IMR-90 (cell line): ENCODE data around the gene CCL5. TPM values are rescaled to one million over a fixed set of nuclear protein-coding genes. Genes with fewer than 3 reads are reported as not detected.

Experiments used
- ATAC-seq: fragments of 200-7000 bp; cut with Tn5 transposase; 2 replicates; pipeline ENCODE4 v1.9.1; 2020; ENCODE audit warnings: low read depth, mild to moderate bottlenecking, moderate library complexity
- BruUV-seq: library from RNA; stranded (reverse); fragments of 400-500 nt; replicated peaks from 2 replicates; lab custom pipeline; 2021; lab: Mats Ljungman, UMichigan
- CTCF ChIA-PET: fragments of 300-600 bp; formaldehyde crosslinking; extraction: SDS; loops from one replicate; lab custom pipeline; 2021; ENCODE audit warnings: antibody characterized with exemption; lab: Yijun Ruan, JAX
- POLR2A ChIA-PET: fragments of 300-600 bp; sonication (Branson Sonifier 250); formaldehyde crosslinking; loops from one replicate; lab custom pipeline; 2022; ENCODE audit warnings: antibody characterized with exemption; ENCODE audit not compliant: unreplicated experiment; lab: Charles Lee
- DNase-seq: peaks from one replicate; pipeline ENCODE4 v3.0.0; 2013
- H2AFZ ChIP-seq: replicated peaks from 2 replicates; pipeline ENCODE3; 2013; ENCODE audit warnings: low read length, mild to moderate bottlenecking; ENCODE audit not compliant: poor library complexity
- H2AK5ac ChIP-seq: 2 replicates; pipeline ENCODE4 v1.6.1; 2013; ENCODE audit warnings: low read depth, low read length, inconsistent platforms
- H2AK9ac ChIP-seq: replicated peaks from 2 replicates; pipeline ENCODE3; 2013; ENCODE audit warnings: mild to moderate bottlenecking, low read depth, low read length, moderate library complexity; ENCODE audit not compliant: poor library complexity
- H2BK120ac ChIP-seq: 2 replicates; pipeline ENCODE4 v1.6.1; 2013; ENCODE audit warnings: low read depth, low read length, inconsistent platforms
- H2BK15ac ChIP-seq: 3 replicates; pipeline ENCODE4 v1.6.1; 2013; ENCODE audit warnings: low read depth, low read length, inconsistent platforms
- H2BK20ac ChIP-seq: 2 replicates; pipeline ENCODE4 v1.6.1; 2013; ENCODE audit warnings: low read depth, mild to moderate bottlenecking, inconsistent platforms, low read length, moderate library complexity
- H2BK5ac ChIP-seq: 2 replicates; pipeline ENCODE4 v1.6.1; 2013; ENCODE audit warnings: mild to moderate bottlenecking, low read depth, low read length, inconsistent platforms; ENCODE audit not compliant: poor library complexity, severe bottlenecking
- H3K14ac ChIP-seq: replicated peaks from 2 replicates; pipeline ENCODE4 v1.6.1; 2013; ENCODE audit warnings: low read depth, low read length, inconsistent platforms
- H3K18ac ChIP-seq: 2 replicates; pipeline ENCODE4 v1.6.1; 2013; ENCODE audit warnings: low read depth, low read length, control low read depth
- H3K23ac ChIP-seq: 2 replicates; pipeline ENCODE4 v1.6.1; 2013; ENCODE audit warnings: low read depth, low read length, inconsistent platforms
- H3K27ac ChIP-seq: 2 replicates; pipeline ENCODE4 v1.5.1; 2013; ENCODE audit warnings: mild to moderate bottlenecking, control low read depth, low read length; ENCODE audit not compliant: insufficient read depth
- H3K27me3 ChIP-seq: 2 replicates; pipeline ENCODE4 v1.6.1; 2013; ENCODE audit warnings: low read length; ENCODE audit not compliant: control insufficient read depth, insufficient read depth
- H3K36me3 ChIP-seq: 2 replicates; pipeline ENCODE4 v1.6.1; 2013; ENCODE audit warnings: low read length, mixed read lengths; ENCODE audit not compliant: control insufficient read depth, insufficient read depth
- H3K4ac ChIP-seq: 2 replicates; pipeline ENCODE4 v1.6.1; 2013; ENCODE audit warnings: low read depth, low read length, inconsistent platforms
- H3K4me1 ChIP-seq: 2 replicates; pipeline ENCODE4 v1.6.1; 2013; ENCODE audit warnings: low read length, mixed read lengths; ENCODE audit not compliant: control insufficient read depth, insufficient read depth
- H3K4me2 ChIP-seq: 2 replicates; pipeline ENCODE4 v1.6.1; 2013; ENCODE audit warnings: low read depth, mild to moderate bottlenecking, control low read depth, low read length, moderate library complexity
- H3K4me3 ChIP-seq: 2 replicates; pipeline ENCODE4 v1.5.1; 2013; ENCODE audit warnings: low read depth, mild to moderate bottlenecking, control low read depth, low read length, moderate library complexity; ENCODE audit not compliant: insufficient read depth
- H3K56ac ChIP-seq: 2 replicates; pipeline ENCODE4 v1.6.1; 2013; ENCODE audit warnings: low read length, inconsistent platforms; ENCODE audit not compliant: insufficient read depth; ENCODE audit errors: extremely low read depth
- H3K79me1 ChIP-seq, 2 experiments: 2 replicates each; pipeline ENCODE4 v1.6.1; 2013; ENCODE audit warnings: low read length in 2 of 2, inconsistent platforms in 1 of 2, low read depth in 1 of 2
- H3K9ac ChIP-seq: 2 replicates; pipeline ENCODE4 v1.6.1; 2013; ENCODE audit warnings: low read depth, low read length, control low read depth
- H3K9me1 ChIP-seq: 2 replicates; pipeline ENCODE4 v1.6.1; 2013; ENCODE audit warnings: low read length, inconsistent platforms; ENCODE audit not compliant: insufficient read depth
- H3K9me3 ChIP-seq: 2 replicates; pipeline ENCODE4 v1.6.1; 2013; ENCODE audit warnings: low read length; ENCODE audit not compliant: control insufficient read depth, insufficient read depth
- H4K20me1 ChIP-seq: 2 replicates; pipeline ENCODE4 v1.6.1; 2013; ENCODE audit warnings: low read length, inconsistent platforms; ENCODE audit not compliant: insufficient read depth
- H4K5ac ChIP-seq: 2 replicates; pipeline ENCODE4 v1.6.1; 2013; ENCODE audit warnings: mild to moderate bottlenecking, low read depth, low read length, control low read depth
- H4K8ac ChIP-seq, 2 experiments: 2 replicates each; pipeline ENCODE4 v1.6.1; 2013; ENCODE audit warnings: low read depth in 2 of 2, low read length in 2 of 2, control low read depth in 1 of 2, inconsistent platforms in 1 of 2
- H4K91ac ChIP-seq: 2 replicates; pipeline ENCODE4 v1.6.1; 2013; ENCODE audit warnings: low read depth, low read length, inconsistent platforms; ENCODE audit not compliant: insufficient read depth
- BHLHE40 ChIP-seq: fragments of 150-350 bp; IDR thresholded peaks from 2 replicates; pipeline ENCODE4 v1.6.1; 2016; ENCODE audit warnings: mild to moderate bottlenecking, low read depth, low read length
- MAFK ChIP-seq: IDR thresholded peaks from 2 replicates; pipeline ENCODE4 v1.6.1; 2012; ENCODE audit warnings: low read depth, low read length, improper control_type of control experiment
- MXI1 ChIP-seq: IDR thresholded peaks from 2 replicates; pipeline ENCODE4 v1.6.1; 2012; ENCODE audit warnings: low read depth, mild to moderate bottlenecking, low read length, moderate library complexity, borderline replicate concordance
- POLR2A ChIP-seq: IDR thresholded peaks from 2 replicates; pipeline ENCODE4 v1.6.1; 2012; ENCODE audit warnings: mild to moderate bottlenecking, low read depth, low read length
- RCOR1 ChIP-seq: IDR thresholded peaks from 2 replicates; pipeline ENCODE4 v1.6.1; 2012; ENCODE audit warnings: mild to moderate bottlenecking, low read length, improper control_type of control experiment; ENCODE audit not compliant: insufficient replicate concordance
- RFX5 ChIP-seq: IDR thresholded peaks from 2 replicates; pipeline ENCODE4 v1.8.0; 2012; ENCODE audit warnings: low read depth, mild to moderate bottlenecking, low read length, moderate library complexity
- WGBS, 2 experiments: methylation state at CpG; one replicate each; pipeline versions ENCODE4 v1.1.5 to v1.1.7; 2013; ENCODE audit warnings: missing lambda C conversion rate in 2 of 2; ENCODE audit not compliant: insufficient read length in 1 of 2; ENCODE audit errors: extremely low coverage in 2 of 2; 5-methylcytosine and 5-hydroxymethylcytosine counted together
- dilution Hi-C: fragments of 300-500 bp; cut with HindIII; formaldehyde crosslinking; loops from one replicate; pipeline ENCODE4 v1.14.3; 2018; ENCODE audit warnings: low sequenced_read_pairs; ENCODE audit not compliant: unreplicated experiment
- in situ Hi-C: fragments of 300-500 bp; cut with MboI; formaldehyde crosslinking; loops from 3 replicates; pipeline ENCODE4 v1.14.3; 2019; ENCODE audit warnings: low sequenced_read_pairs, inconsistent platforms, mixed read lengths
- intact Hi-C: fragments of 100-400 bp; cut with micrococcal nuclease; formaldehyde crosslinking; loops from 2 replicates; pipeline ENCODE4 v1.10.0; 2022
- polyA plus RNA-seq, 3 experiments: library from polyadenylated mRNA; depleted of rRNA; stranded (reverse); fragments of >200 nt; gene quantifications; 2 replicates each; pipeline ENCODE4 v1.2.3, GENCODE V29; 2012; ENCODE audit warnings: low replicate concordance in 1 of 3
- total RNA-seq: library from RNA; depleted of rRNA; stranded (reverse); fragments of >200 nt; gene quantifications from 2 replicates; pipeline ENCODE4 v1.2.3, GENCODE V29; 2012

Gene CCL5
- total and polyA plus RNA-seq, 2 of the 4 experiments (the other 2 are of a cell fraction), result not detected

DNA sequence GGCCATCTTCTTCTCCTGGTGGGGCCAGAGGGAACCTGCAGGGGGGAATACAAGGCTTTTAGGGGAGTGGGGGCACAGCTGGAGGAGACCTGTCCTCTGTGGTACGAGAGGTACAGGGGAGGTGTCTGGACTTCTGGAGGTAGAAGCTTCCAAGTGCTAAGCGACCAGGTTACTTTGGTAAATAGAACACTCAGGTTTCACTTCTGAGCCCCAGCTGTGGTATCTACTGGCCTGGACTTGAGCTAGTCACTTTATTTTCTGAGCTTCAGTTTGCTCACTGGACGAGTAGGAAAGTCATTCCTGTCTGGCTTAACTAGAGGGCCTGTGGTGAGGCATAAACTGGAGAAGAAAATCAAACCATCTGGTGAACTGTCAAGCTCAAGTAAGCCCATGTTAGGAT is 11.4 kb downstream of the CCL5 start, which contains the start of gene HEATR9:
Gene HEATR9 (minus strand): TSS at position 155 of the 400 bp plus-strand sequence. CDS start 149 bp downstream, at position 6.
- H3K9ac ChIP-seq, result no peak within 1 kb of the TSS
- no peak within 1 kb of the TSS for H2BK120ac ChIP-seq
- no peak within 1 kb of the TSS for H3K4me2 ChIP-seq
- no peak within 1 kb of the TSS for H2AK9ac ChIP-seq
- dilution Hi-C loops (no loop called here), intact Hi-C loops (no loop called here), in situ Hi-C loops (no loop called here)
- H3K9me3 ChIP-seq, result no peaks in the 10 kb centered on the region
- H4K5ac ChIP-seq, result no peak within 1 kb of the TSS
- no peak for ATAC-seq
- H2BK5ac ChIP-seq, result no peak within 1 kb of the TSS
- no peak within 1 kb of the TSS for H3K27ac ChIP-seq
- peaks cover 3% of the 10 kb centered on the region; the same call in 1 of the 2 replicates for H3K4me1 ChIP-seq
- no peak for DNase-seq
- no peak within 1 kb of the TSS for H3K18ac ChIP-seq
- no peak within 1 kb of the TSS for H3K56ac ChIP-seq
- WGBS, 2 experiments, result 43% methylated on average over 3 of the region's 3 CpGs; no CpG with 5 or more reads in 1 of the 2 experiments
- no peak within 1 kb of the TSS for H3K14ac ChIP-seq
- H4K8ac ChIP-seq, result no peak within 1 kb of the TSS
- H2AK5ac ChIP-seq, result no peak within 1 kb of the TSS
- H4K91ac ChIP-seq, result no peak within 1 kb of the TSS
- H3K9me1 ChIP-seq, result no peaks in the 10 kb centered on the region
- no peak within 1 kb of the TSS for H3K4me3 ChIP-seq
- no peak within 1 kb of the TSS for H3K4ac ChIP-seq
- no peak for TF ChIP-seq RFX5
- TF ChIP-seq MAFK, result no peak
- no peak for TF ChIP-seq RCOR1
- no peak for TF ChIP-seq MXI1
- no peak for TF ChIP-seq BHLHE40
- no peak for TF ChIP-seq POLR2A
- no peaks in the 10 kb centered on the region for H3K36me3 ChIP-seq
- H3K79me1 ChIP-seq, result no peaks in the 10 kb centered on the region
- H3K27me3 ChIP-seq, result no peaks in the 10 kb centered on the region
- no peaks in the 10 kb centered on the region for H4K20me1 ChIP-seq
- no peak within 1 kb of the TSS for H2AFZ ChIP-seq
- BruUV-seq, result no TSS peak
- no peak within 1 kb of the TSS for H2BK20ac ChIP-seq
- CTCF ChIA-PET, result no interaction called here
- no peak within 1 kb of the TSS for H3K23ac ChIP-seq
- POLR2A ChIA-PET, result no interaction called here
- H2BK15ac ChIP-seq, result no peak within 1 kb of the TSS
